ENCODE data around the gene C15orf61.

DNA sequence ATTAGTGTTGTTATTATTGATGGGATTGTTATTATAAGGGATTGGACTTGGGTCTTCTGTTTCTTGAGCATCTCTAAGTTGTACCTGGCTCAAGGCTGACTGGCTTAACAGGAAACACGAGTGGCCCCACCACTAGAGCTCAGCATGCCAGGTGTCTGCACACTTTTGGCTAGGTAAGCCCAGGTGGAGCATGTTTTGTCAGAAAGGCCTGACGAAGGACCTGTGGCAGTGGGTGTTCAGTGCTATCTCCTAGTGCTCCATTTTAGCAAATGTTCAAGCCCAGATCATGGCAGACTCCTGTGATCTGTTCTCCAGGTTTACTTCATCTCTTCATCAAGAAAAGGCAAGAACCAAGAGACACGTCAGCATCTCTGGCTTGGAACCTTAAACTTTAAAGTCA, 24.9 kb downstream of the C15orf61 start:
- TF ChIP-seq POLR2AphosphoS5 (IDR thresholded peaks at IDR 0.05; ENCODE audit: insufficient read depth in 1 of 2, low read depth in 1 of 2), result no peak
- TF ChIP-seq, protein P1, sequence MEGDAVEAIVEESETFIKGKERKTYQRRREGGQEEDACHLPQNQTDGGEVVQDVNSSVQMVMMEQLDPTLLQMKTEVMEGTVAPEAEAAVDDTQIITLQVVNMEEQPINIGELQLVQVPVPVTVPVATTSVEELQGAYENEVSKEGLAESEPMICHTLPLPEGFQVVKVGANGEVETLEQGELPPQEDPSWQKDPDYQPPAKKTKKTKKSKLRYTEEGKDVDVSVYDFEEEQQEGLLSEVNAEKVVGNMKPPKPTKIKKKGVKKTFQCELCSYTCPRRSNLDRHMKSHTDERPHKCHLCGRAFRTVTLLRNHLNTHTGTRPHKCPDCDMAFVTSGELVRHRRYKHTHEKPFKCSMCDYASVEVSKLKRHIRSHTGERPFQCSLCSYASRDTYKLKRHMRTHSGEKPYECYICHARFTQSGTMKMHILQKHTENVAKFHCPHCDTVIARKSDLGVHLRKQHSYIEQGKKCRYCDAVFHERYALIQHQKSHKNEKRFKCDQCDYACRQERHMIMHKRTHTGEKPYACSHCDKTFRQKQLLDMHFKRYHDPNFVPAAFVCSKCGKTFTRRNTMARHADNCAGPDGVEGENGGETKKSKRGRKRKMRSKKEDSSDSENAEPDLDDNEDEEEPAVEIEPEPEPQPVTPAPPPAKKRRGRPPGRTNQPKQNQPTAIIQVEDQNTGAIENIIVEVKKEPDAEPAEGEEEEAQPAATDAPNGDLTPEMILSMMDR (IDR thresholded peaks at IDR 0.05), result no peak

Measured in vagina (tissue), 2 donors.